ENCODE data around the gene CLTA. TPM values are rescaled to one million over a fixed set of nuclear protein-coding genes. Genes with fewer than 3 reads are reported as not detected.
A peak's percentile ranks its signal among the peaks of the same experiment; 100 is the strongest.

CLTA gene
- total RNA-seq, 1 donor from 2014 or later: 104 TPM

- peak; percentile 96 for ATAC-seq (ENCODE audit: low read depth)
- POLR2A ChIA-PET: interaction anchor here (0.6 to 4.8 kb wide), 6 partner anchors 9 to 39 kb away, joined by 3 to 33 read pairs (median 6); partner anchors contain the start of genes CLTA and GLIPR2
- CTCF ChIA-PET: interaction anchor here (0.6 to 3.2 kb wide), 3 partner anchors 15 to 64 kb away, joined by 4 to 12 read pairs (median 11); no protein-coding TSS in a partner anchor
Measured at GRCh38 chr9:36151316-36152210, 39.2 kb upstream of the CLTA start.

DNA sequence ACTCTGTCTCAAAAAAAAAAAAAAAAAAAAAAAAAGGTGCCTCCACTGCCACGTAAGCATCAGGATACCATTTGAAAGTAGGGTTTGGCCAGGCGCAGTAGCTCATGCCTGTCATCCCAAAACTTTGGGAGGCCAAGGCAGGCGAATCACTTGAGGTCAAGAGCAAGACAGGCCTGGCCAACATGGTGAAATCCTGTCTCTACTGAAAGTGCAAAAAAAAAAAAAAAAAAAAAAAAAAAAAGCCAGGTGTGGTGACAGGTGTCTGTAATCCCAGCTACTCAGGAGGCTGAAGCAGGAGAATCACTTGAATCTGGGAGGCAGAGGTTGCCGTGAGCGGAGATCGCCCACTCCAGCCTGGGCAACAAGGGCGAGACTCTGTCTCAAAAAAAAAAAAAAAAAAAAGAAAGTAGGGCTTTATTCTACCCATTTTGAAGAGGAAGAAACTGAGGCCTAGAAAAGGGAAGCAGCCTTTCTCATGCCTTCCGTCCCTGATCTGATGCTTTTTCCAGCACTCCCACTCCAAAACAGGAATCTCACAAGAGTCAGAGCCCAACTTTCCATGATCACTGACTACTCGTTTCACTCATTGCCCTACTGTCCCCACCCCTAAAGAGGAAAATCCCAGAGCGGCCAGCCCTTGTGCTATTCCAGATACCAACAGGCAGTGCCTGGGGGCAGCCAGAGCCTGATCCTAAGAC lies 37.8 kb upstream of the CLTA start:
- DNase-seq (no peak), ATAC-seq (ENCODE audit: low read depth) (no peak)
- Mint-ChIP-seq H3K27me3 (no peaks in the 10 kb centered on the region), H3K4me1 (peaks cover 50% of the 10 kb centered on the region), H3K4me3 (peak overlapping the region; percentile 62), H3K36me3 (ENCODE audit: low read depth) (peaks cover 9% of the 10 kb centered on the region), H3K9me3 (no peaks in the 10 kb centered on the region), H3K27ac (peak overlapping the region; percentile 81)
- ChIA-PET CTCF (interaction anchor here (2.5 to 3.2 kb wide), 2 partner anchors 13 to 50 kb away, joined by 11 to 12 read pairs; no protein-coding TSS in a partner anchor), POLR2A (interaction anchor here (0.6 to 4.8 kb wide), 9 partner anchors 9 to 335 kb away, joined by 3 to 33 read pairs (median 4); partner anchors contain the start of gene GLIPR2)
- intact Hi-C loops (cut with micrococcal nuclease): loop anchor here (1.0 to 5.0 kb wide), 2 partner anchors 9 to 104 kb away; partner anchors contain the start of gene GNE
- TF ChIP-seq CTCF (IDR thresholded peaks at IDR 0.05): no peak

More at GRCh38 chr9:36151316-36152210, 39.2 kb upstream of the CLTA start:
- H3K4me3 Mint-ChIP-seq: peak overlapping the region; percentile 81
- DNase-seq: peak; percentile 68
- H3K9me3 Mint-ChIP-seq: no peaks in the 10 kb centered on the region
- H3K27me3 Mint-ChIP-seq: no peaks in the 10 kb centered on the region
- TF ChIP-seq CTCF (IDR thresholded peaks at IDR 0.05): no peak
- peaks cover 61% of the 10 kb centered on the region for H3K4me1 Mint-ChIP-seq
- peaks cover 14% of the 10 kb centered on the region for H3K36me3 Mint-ChIP-seq (ENCODE audit: low read depth)
- intact Hi-C loops (cut with micrococcal nuclease): loop anchor here (1.0 to 5.0 kb wide), 5 partner anchors 7 to 106 kb away; partner anchors contain the start of genes CLTA, GLIPR2 and GNE
- H3K27ac Mint-ChIP-seq: peak overlapping the region; percentile 96

DNA sequence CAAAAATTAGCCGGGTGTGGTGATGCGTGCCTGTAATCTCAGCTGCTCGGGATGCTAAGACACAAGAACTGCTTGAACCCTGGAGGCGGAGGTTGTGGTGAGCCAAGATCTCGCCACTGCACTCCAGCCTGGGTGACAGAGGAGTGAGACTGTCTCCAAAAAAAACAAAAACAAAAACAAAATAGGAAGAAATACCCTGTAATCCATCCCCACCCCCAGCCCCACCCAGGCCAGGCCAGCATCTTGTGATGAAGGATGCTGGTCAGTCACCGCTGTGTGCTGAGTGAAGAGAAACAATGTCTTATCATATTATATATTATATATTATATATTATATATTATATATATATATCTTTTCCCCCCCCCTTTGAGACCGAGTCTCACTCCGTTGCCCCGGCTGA lies 37.0 kb upstream of the CLTA start:
- peaks cover 12% of the 10 kb centered on the region for H3K36me3 Mint-ChIP-seq (ENCODE audit: low read depth)
- no peaks in the 10 kb centered on the region for H3K27me3 Mint-ChIP-seq
- POLR2A ChIA-PET: interaction anchor here (1.2 to 2.0 kb wide), 2 partner anchors 9 to 51 kb away, joined by 4 to 9 read pairs; no protein-coding TSS in a partner anchor
- TF ChIP-seq CTCF (IDR thresholded peaks at IDR 0.05): no peak
- CTCF ChIA-PET: interaction anchor here (0.7 to 3.2 kb wide), 2 partner anchors 13 to 48 kb away, joined by 3 to 12 read pairs; no protein-coding TSS in a partner anchor
- no peak for ATAC-seq (ENCODE audit: low read depth)
- peaks cover 44% of the 10 kb centered on the region for H3K4me1 Mint-ChIP-seq
- no peak for DNase-seq
- intact Hi-C loops (cut with micrococcal nuclease): loop anchor here (5.0 kb wide), 1 partner anchor 104 kb away; the partner anchor contains the start of gene GNE
- peak overlapping the region; percentile 62 for H3K4me3 Mint-ChIP-seq
- H3K9me3 Mint-ChIP-seq: no peaks in the 10 kb centered on the region
- peak overlapping the region; percentile 81 for H3K27ac Mint-ChIP-seq

- ATAC-seq (ENCODE audit: low read depth) (no peak), DNase-seq (no peak)
- H3K36me3 Mint-ChIP-seq (ENCODE audit: low read depth): peaks cover 13% of the 10 kb centered on the region
- no peak overlapping the region for H3K4me3 Mint-ChIP-seq
- CTCF ChIA-PET: interaction anchor here (0.7 to 1.0 kb wide), 2 partner anchors 12 to 49 kb away, joined by 3 read pairs; no protein-coding TSS in a partner anchor
- H3K27ac Mint-ChIP-seq: peak overlapping the region; percentile 30
- peaks cover 44% of the 10 kb centered on the region for H3K4me1 Mint-ChIP-seq
- no peaks in the 10 kb centered on the region for H3K9me3 Mint-ChIP-seq
- intact Hi-C loops (cut with micrococcal nuclease): loop anchor here (5.0 kb wide), 1 partner anchor 103 kb away; the partner anchor contains the start of gene GNE
- POLR2A ChIA-PET: interaction anchor here (2.0 kb wide), 1 partner anchor 10 kb away, joined by 9 read pairs; no protein-coding TSS in a partner anchor
- no peaks in the 10 kb centered on the region for H3K27me3 Mint-ChIP-seq
- TF ChIP-seq CTCF (IDR thresholded peaks at IDR 0.05): no peak
Measured at GRCh38 chr9:36154331-36154952, 36.3 kb upstream of the CLTA start.
